Karpas-422 (cell line): ENCODE data around the gene EHBP1L1. TPM values are rescaled to one million over a fixed set of nuclear protein-coding genes. Genes with fewer than 3 reads are reported as not detected.
A peak's percentile ranks its signal among the peaks of the same experiment; 100 is the strongest.

Source experiments
- DNase-seq: peaks from one replicate; pipeline ENCODE4 v3.0.0-alpha.2; 2015
- H2AFZ ChIP-seq: fragments of 200-600 bp; sonication (generic); 2 replicates; pipeline ENCODE4 v1.6.1; 2014; ENCODE audit warnings: antibody characterized with exemption, low read length, mixed read lengths
- H3K27ac ChIP-seq: fragments of 200-600 bp; sonication (generic); 2 replicates; pipeline ENCODE4 v1.5.1; 2014; ENCODE audit warnings: mild to moderate bottlenecking, low read length, moderate library complexity
- H3K27me3 ChIP-seq: fragments of 200-600 bp; sonication (generic); 2 replicates; pipeline ENCODE4 v1.6.1; 2014; ENCODE audit warnings: low read length, mixed read lengths
- H3K36me3 ChIP-seq: fragments of 200-600 bp; sonication (generic); 2 replicates; pipeline ENCODE4 v1.6.1; 2014; ENCODE audit warnings: low read length, mixed read lengths; ENCODE audit not compliant: insufficient read depth
- H3K4me1 ChIP-seq: fragments of 200-600 bp; sonication (generic); 2 replicates; pipeline ENCODE4 v1.6.1; 2014; ENCODE audit warnings: mild to moderate bottlenecking, low read length, mixed read lengths
- H3K4me2 ChIP-seq: fragments of 200-600 bp; sonication (generic); 2 replicates; pipeline ENCODE4 v1.6.1; 2014; ENCODE audit warnings: low read length, low read depth, mild to moderate bottlenecking; ENCODE audit not compliant: poor library complexity, severe bottlenecking
- H3K4me3 ChIP-seq: fragments of 200-600 bp; sonication (generic); 2 replicates; pipeline ENCODE4 v1.5.1; 2014; ENCODE audit warnings: mild to moderate bottlenecking, antibody characterized with exemption, low read length, mixed read lengths
- H3K79me2 ChIP-seq: fragments of 200-600 bp; sonication (generic); 2 replicates; pipeline ENCODE4 v1.6.1; 2014; ENCODE audit warnings: mild to moderate bottlenecking, low read length, mixed read lengths
- H3K9ac ChIP-seq: fragments of 200-600 bp; sonication (generic); 2 replicates; pipeline ENCODE4 v1.6.0; 2014; ENCODE audit warnings: low read length
- H3K9me2 ChIP-seq: fragments of 200-600 bp; sonication (generic), shearing (Covaris generic); replicated peaks from 2 replicates; pipeline ENCODE4 v1.6.0; 2014; ENCODE audit warnings: mild to moderate bottlenecking, low read length, moderate library complexity; ENCODE audit not compliant: insufficient read depth
- H3K9me3 ChIP-seq: fragments of 300-700, 200-600 bp; sonication (generic); 2 replicates; pipeline ENCODE4 v1.6.1; 2014; ENCODE audit warnings: low read length, mixed read lengths
- H4K20me1 ChIP-seq: fragments of 200-600 bp; sonication (generic); 2 replicates; pipeline ENCODE4 v1.6.1; 2014; ENCODE audit warnings: mild to moderate bottlenecking, antibody characterized with exemption, low read length, low read depth; ENCODE audit not compliant: insufficient read depth
- total RNA-seq: library from RNA; depleted of rRNA; stranded (reverse); fragments of >200 nt; shearing (Covaris generic); gene quantifications from 2 replicates; pipeline ENCODE4 v1.2.3, GENCODE V29; 2014; ENCODE audit warnings: low replicate concordance

Gene EHBP1L1
- total RNA-seq, 1 experiment from 2014 or later = 19.9 TPM

DNA sequence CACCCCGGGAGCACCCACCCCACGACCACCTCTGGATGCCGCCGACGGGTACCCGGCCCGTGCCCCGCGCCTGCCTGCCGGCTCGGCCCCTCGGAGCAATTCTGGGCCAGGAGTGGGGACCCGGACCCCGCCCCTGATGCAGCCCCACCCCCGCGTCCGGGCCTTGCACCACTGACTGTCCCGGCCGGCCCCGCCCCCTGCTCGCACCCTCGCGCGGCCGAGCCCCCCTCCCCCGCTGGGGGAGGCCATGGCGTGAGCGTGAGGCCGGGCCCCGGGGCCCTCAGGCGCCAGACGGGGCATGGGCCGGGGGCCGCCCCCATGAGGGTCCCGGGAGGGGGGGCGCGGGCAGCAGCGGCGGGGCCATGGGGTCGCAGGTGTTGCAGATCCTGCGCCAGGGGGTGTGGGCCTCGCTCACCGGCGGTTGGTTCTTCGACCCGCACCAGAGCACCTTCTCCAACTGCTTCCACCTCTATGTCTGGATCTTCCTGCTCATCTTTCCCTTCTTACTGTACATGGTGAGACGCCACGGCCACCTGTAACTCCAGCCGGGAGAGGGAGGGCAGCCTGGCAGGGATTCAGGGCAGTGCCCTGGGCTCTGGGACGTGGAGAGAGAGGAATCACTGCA is 40.2 kb downstream of the EHBP1L1 start:
- Histone ChIP-seq H3K4me3 (peak overlapping the region; percentile 92), H3K9ac (peak overlapping the region; percentile 90), H3K36me3 (0 out of 2 replicates have a peak, but pooled peaks cover 3% of the 10 kb centered on the region), H3K27me3 (no peaks in the 10 kb centered on the region), H3K79me2 (peaks cover 61% of the 10 kb centered on the region), H4K20me1 (peaks cover 29% of the 10 kb centered on the region), H3K4me1 (peaks cover 35% of the 10 kb centered on the region), H3K27ac (peak overlapping the region; percentile 83), H3K9me2 (no peaks in the 10 kb centered on the region), H3K4me2 (peak overlapping the region; percentile 98), H2AFZ (no peak overlapping the region), H3K9me3 (no peaks in the 10 kb centered on the region)
- DNase-seq = peak; percentile 84

DNA sequence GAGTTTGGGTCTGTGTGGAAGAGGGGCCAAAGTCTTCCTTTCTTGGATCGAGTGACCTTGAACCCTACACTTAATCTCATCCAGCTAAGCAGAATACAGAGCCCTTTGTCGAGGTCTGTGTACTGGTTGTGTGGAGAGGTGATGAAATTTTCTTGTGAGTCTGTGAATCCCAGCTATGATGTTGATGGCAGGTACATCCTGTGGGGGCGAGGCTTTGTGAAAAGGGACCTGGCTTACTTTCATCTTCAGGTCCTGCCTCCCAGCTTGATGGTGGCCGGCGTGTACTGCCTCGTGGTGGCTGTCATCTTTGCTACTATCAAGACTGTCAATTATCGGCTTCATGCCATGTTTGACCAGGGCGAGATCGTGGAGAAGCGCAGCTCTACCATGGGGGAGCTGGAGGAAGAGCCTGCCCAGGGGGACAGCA is 40.7 kb downstream of the EHBP1L1 start:
- H3K4me2 ChIP-seq = peak overlapping the region; percentile 98
- peak overlapping the region; percentile 90 for H3K9ac ChIP-seq
- peaks cover 30% of the 10 kb centered on the region for H3K4me1 ChIP-seq
- peaks cover 29% of the 10 kb centered on the region for H4K20me1 ChIP-seq
- H3K27me3 ChIP-seq = no peaks in the 10 kb centered on the region
- 0 out of 2 replicates have a peak, but pooled peaks cover 3% of the 10 kb centered on the region for H3K36me3 ChIP-seq
- H3K27ac ChIP-seq = peak overlapping the region; percentile 83; the same call in 1 of the 2 replicates
- H3K9me2 ChIP-seq = no peaks in the 10 kb centered on the region
- no peak for DNase-seq
- peak overlapping the region; percentile 92 for H3K4me3 ChIP-seq
- H2AFZ ChIP-seq = no peak overlapping the region
- H3K9me3 ChIP-seq = no peaks in the 10 kb centered on the region
- peaks cover 58% of the 10 kb centered on the region for H3K79me2 ChIP-seq

DNA sequence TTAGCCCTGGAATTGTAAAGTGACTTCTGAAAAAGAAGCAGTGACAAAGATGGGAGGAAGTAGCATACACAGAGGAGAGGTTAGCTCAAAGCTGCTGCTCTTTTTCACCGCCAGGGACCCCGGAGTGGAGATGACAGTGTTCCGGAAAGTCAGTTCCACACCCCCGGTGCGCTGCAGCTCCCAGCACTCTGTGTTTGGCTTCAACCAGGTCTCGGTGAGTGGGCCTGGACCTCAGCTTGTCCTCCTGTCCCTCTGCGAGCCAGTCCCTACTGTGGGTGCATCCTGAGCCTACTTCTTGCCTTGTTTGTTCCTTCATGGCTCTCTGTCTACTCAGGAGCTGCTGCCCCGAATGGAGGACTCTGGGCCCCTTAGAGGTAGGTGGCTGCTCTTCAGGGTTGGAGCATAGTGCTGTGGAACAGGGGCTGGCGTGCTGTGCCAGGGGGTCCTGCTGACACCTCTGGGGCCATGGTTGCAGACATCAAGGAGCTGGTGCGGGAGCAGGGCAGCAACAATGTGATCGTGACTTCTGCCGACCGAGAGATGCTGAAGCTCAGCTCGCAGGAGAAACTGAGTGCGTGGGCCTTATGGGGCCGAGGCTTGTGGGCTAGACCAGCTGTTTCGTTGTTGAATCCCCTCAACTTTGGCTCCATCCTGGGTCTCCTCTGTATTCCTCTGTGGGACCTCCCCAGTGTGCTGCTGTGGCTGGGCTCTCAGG is 41.4 kb downstream of the EHBP1L1 start:
- peak overlapping the region; percentile 92 for H3K4me3 ChIP-seq
- H3K36me3 ChIP-seq = 0 out of 2 replicates have a peak, but pooled peaks cover 3% of the 10 kb centered on the region
- peaks cover 23% of the 10 kb centered on the region for H3K4me1 ChIP-seq
- H2AFZ ChIP-seq = no peak overlapping the region
- no peaks in the 10 kb centered on the region for H3K9me2 ChIP-seq
- no peaks in the 10 kb centered on the region for H3K27me3 ChIP-seq
- DNase-seq = no peak
- no peaks in the 10 kb centered on the region for H3K9me3 ChIP-seq
- peaks cover 29% of the 10 kb centered on the region for H4K20me1 ChIP-seq
- H3K9ac ChIP-seq = peak overlapping the region; percentile 90
- H3K4me2 ChIP-seq = peak overlapping the region; percentile 98
- H3K79me2 ChIP-seq = peaks cover 51% of the 10 kb centered on the region
- no peak overlapping the region for H3K27ac ChIP-seq

DNA sequence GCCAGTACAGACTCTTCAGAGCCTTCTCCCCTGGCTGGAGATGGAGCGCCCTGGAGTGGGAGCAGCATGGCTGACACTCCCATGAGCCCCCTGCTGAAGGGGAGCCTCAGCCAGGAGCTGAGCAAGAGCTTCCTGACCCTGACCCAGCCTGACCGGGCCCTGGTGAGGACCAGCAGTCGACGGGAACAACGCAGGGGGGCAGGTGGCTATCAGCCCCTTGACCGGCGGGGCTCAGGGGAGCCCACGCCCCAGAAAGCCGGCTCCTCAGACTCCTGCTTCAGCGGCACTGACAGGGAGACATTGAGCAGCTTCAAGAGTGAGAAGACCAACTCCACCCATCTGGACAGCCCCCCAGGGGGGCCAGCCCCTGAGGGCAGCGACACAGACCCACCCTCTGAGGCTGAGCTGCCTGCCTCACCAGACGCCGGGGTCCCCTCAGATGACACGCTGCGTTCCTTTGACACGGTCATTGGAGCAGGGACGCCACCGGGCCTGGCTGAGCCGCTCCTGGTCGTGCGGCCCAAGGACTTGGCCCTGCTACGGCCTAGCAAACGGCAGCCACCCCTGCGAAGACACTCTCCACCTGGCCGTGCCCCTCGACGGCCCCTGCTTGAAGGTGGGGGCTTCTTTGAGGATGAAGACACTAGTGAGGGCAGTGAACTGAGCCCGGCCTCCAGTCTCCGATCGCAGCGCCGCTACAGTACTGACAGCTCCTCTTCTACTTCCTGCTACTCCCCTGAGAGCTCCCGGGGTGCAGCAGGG is 42.3 kb downstream of the EHBP1L1 start:
- H2AFZ ChIP-seq = no peak overlapping the region
- no peak overlapping the region for H3K9ac ChIP-seq
- H3K9me3 ChIP-seq = no peaks in the 10 kb centered on the region
- H3K27me3 ChIP-seq = no peaks in the 10 kb centered on the region
- peaks cover 29% of the 10 kb centered on the region for H4K20me1 ChIP-seq
- H3K9me2 ChIP-seq = no peaks in the 10 kb centered on the region
- H3K36me3 ChIP-seq = 0 out of 2 replicates have a peak, but pooled peaks cover 3% of the 10 kb centered on the region
- H3K4me1 ChIP-seq = peaks cover 14% of the 10 kb centered on the region
- no peak overlapping the region for H3K27ac ChIP-seq
- DNase-seq = no peak
- no peak overlapping the region for H3K4me3 ChIP-seq
- H3K79me2 ChIP-seq = peaks cover 43% of the 10 kb centered on the region
- no peak overlapping the region for H3K4me2 ChIP-seq

DNA sequence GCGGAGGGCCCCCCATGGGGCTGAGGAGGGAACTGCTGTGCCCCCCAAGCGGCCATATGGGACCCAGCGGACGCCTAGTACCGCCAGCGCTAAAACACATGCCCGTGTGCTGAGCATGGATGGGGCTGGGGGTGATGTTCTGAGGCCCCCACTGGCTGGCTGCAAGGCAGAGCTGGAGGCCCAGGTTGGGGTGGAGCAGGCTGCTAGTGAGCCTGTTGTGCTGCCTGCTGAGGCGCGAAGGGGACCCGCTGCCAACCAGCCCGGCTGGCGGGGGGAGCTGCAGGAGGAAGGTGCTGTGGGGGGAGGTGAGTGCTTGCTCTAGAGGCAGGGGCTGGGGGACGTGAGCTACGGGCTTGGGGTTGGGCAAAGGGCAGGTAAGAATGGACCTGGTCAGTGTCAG is 42.9 kb downstream of the EHBP1L1 start:
- no peaks in the 10 kb centered on the region for H3K27me3 ChIP-seq

DNA sequence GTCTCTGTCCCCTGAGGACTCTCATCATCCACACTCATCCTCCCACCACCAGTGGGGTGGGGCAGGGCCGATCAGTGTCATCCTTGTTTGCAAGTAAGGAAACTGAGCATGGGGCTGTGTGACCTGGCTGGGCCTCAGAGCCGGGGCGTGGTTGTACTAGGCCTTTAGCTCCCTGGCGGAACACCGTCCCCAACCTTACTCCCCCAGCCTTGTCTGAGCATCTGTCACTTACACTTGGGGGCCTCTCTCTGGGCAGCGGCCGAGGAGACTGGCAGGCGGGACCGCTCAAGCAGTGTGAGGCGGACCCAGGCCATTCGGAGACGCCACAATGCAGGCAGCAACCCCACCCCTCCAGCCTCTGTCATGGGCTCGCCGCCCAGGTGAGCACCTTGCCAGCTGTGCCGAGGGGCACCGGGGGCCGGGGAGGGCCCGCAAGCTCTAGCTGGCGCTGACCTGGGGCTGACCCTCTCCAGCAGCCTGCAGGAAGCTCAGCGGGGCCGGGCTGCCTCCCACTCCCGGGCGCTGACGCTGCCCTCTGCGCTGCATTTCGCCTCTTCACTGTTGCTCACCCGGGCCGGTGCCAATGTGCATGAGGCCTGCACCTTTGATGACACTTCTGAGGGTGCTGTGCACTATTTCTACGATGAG is 43.6 kb downstream of the EHBP1L1 start:
- H3K27ac ChIP-seq = no peak overlapping the region
- no peak overlapping the region for H2AFZ ChIP-seq
- peaks cover 12% of the 10 kb centered on the region for H3K4me1 ChIP-seq
- H3K79me2 ChIP-seq = peaks cover 31% of the 10 kb centered on the region
- 0 out of 2 replicates have a peak, but pooled peaks cover 3% of the 10 kb centered on the region for H3K36me3 ChIP-seq
- no peak overlapping the region for H3K9ac ChIP-seq
- no peaks in the 10 kb centered on the region for H3K27me3 ChIP-seq
- no peak overlapping the region for H3K4me2 ChIP-seq
- H3K9me3 ChIP-seq = no peaks in the 10 kb centered on the region
- H3K4me3 ChIP-seq = no peak overlapping the region
- H4K20me1 ChIP-seq = peaks cover 29% of the 10 kb centered on the region
- H3K9me2 ChIP-seq = no peaks in the 10 kb centered on the region
- no peak for DNase-seq

More for the DNA sequence above, 42.9 kb downstream of the EHBP1L1 start:
- peaks cover 29% of the 10 kb centered on the region for H4K20me1 ChIP-seq
- 0 out of 2 replicates have a peak, but pooled peaks cover 3% of the 10 kb centered on the region for H3K36me3 ChIP-seq
- no peak overlapping the region for H3K9ac ChIP-seq
- H3K27ac ChIP-seq = no peak overlapping the region
- H2AFZ ChIP-seq = no peak overlapping the region
- H3K9me2 ChIP-seq = no peaks in the 10 kb centered on the region
- H3K4me2 ChIP-seq = no peak overlapping the region
- no peak for DNase-seq
- H3K79me2 ChIP-seq = peaks cover 37% of the 10 kb centered on the region
- no peak overlapping the region for H3K4me3 ChIP-seq
- H3K9me3 ChIP-seq = no peaks in the 10 kb centered on the region
- peaks cover 12% of the 10 kb centered on the region for H3K4me1 ChIP-seq

DNA sequence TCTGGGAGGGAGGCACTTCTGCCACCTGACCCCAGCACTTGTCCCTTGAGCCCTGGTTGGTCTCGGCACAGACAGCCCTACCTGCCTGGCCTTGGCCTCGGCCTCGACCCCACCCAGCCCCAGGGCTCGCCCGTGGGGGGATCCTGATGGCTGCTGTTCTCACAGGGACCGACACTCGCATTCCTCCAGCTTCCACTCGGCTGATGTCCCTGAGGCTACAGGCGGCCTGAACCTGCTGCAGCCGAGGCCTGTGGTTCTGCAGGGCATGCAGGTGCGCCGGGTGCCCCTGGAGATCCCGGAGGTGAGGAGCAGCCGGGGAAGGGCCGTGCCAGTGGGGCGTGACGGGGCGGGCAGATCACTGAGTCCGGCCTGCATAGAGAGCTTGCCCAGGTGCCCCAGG is 44.8 kb downstream of the EHBP1L1 start:
- 0 out of 2 replicates have a peak, but pooled peaks cover 3% of the 10 kb centered on the region for H3K36me3 ChIP-seq

More for the DNA sequence above, 44.8 kb downstream of the EHBP1L1 start:
- DNase-seq = no peak
- no peaks in the 10 kb centered on the region for H3K9me3 ChIP-seq
- peaks cover 29% of the 10 kb centered on the region for H4K20me1 ChIP-seq
- no peak overlapping the region for H2AFZ ChIP-seq
- no peak overlapping the region for H3K4me2 ChIP-seq
- peaks cover 28% of the 10 kb centered on the region for H3K79me2 ChIP-seq
- no peak overlapping the region for H3K9ac ChIP-seq
- H3K27me3 ChIP-seq = no peaks in the 10 kb centered on the region
- H3K27ac ChIP-seq = no peak overlapping the region
- H3K4me1 ChIP-seq = peaks cover 12% of the 10 kb centered on the region
- H3K9me2 ChIP-seq = no peaks in the 10 kb centered on the region
- no peak overlapping the region for H3K4me3 ChIP-seq
